ENCODE results near the gene SLC25A11. TPM values are rescaled to one million over a fixed set of nuclear protein-coding genes. Genes with fewer than 3 reads are reported as not detected.
A peak's percentile ranks its signal among the peaks of the same experiment; 100 is the strongest.

Gene SLC25A11
- total RNA-seq, 4 donors from 2014 or later = 28.7 to 58.9 (median 46.8) TPM

- Histone ChIP-seq H3K4me3 (no peak overlapping the region), H3K27me3 (no peaks in the 10 kb centered on the region), H3K27ac (peak overlapping the region in 3 of 4 donors; percentile 14 to 95 (median 63)), H3K4me1 (peaks cover 3 to 56% (median 20%) of the 10 kb centered on the region in 3 donors), H3K9me3 (no peaks in the 10 kb centered on the region), H3K36me3 (peaks cover 0 to 76% of the 10 kb centered on the region in 2 donors)
- TF ChIP-seq POLR2A (IDR thresholded peaks at IDR 0.05) (no peak), EP300 (IDR thresholded peaks at IDR 0.05) (no peak), POLR2AphosphoS5 (IDR thresholded peaks at IDR 0.05) (no peak), CTCF (IDR thresholded peaks at IDR 0.05) (no peak)
- 86 to 90% methylated on average over 1 to 2 of the region's 10 CpGs for WGBS, 2 donors (ENCODE audit: low coverage in 1 of 2)
- ATAC-seq = no peak
These were observed 33.6 kb upstream of the SLC25A11 start for GRCh38 chr17:4973256-4974114.

- 59% methylated on average over 6 of the region's 12 CpGs; no CpG with 5 or more reads in 1 of the 2 donors for WGBS, 2 donors (ENCODE audit: low coverage in 1 of 2)
- no peak for TF ChIP-seq POLR2A (IDR thresholded peaks at IDR 0.05)
- no peak for TF ChIP-seq EP300 (IDR thresholded peaks at IDR 0.05)
- no peak for TF ChIP-seq POLR2AphosphoS5 (IDR thresholded peaks at IDR 0.05)
- TF ChIP-seq CTCF (IDR thresholded peaks at IDR 0.05) = no peak
- H3K9me3 ChIP-seq = no peaks in the 10 kb centered on the region
- H3K27me3 ChIP-seq = no peaks in the 10 kb centered on the region
- H3K36me3 ChIP-seq = peaks cover 0 to 69% of the 10 kb centered on the region in 2 donors
- H3K4me1 ChIP-seq = peaks cover 3 to 63% (median 26%) of the 10 kb centered on the region in 3 donors
- no peak overlapping the region for H3K4me3 ChIP-seq
- H3K27ac ChIP-seq = peak overlapping the region in 2 of 4 donors; percentile 63 to 95
- ATAC-seq = no peak
These were observed 32.9 kb upstream of the SLC25A11 start for GRCh38 chr17:4972752-4973151.

GRCh38 chr17:4972322-4972721, 32.5 kb upstream of the SLC25A11 start:
- peaks cover 0 to 64% of the 10 kb centered on the region in 2 donors for H3K36me3 ChIP-seq
- TF ChIP-seq POLR2A (IDR thresholded peaks at IDR 0.05) (no peak), EP300 (IDR thresholded peaks at IDR 0.05) (no peak), CTCF (IDR thresholded peaks at IDR 0.05) (no peak), POLR2AphosphoS5 (IDR thresholded peaks at IDR 0.05) (no peak)
- H3K4me1 ChIP-seq = peaks cover 3 to 63% (median 26%) of the 10 kb centered on the region in 3 donors
- H3K27me3 ChIP-seq = no peaks in the 10 kb centered on the region
- H3K4me3 ChIP-seq = no peak overlapping the region
- 87 to 100% methylated on average over 3 to 8 of the region's 12 CpGs for WGBS, 2 donors (ENCODE audit: low coverage in 1 of 2)
- no peaks in the 10 kb centered on the region for H3K9me3 ChIP-seq
- ATAC-seq = no peak
- H3K27ac ChIP-seq = peak overlapping the region in 3 of 4 donors; percentile 34 to 95 (median 63)

- Histone ChIP-seq H3K27ac (peak overlapping the region in 3 of 4 donors; percentile 34 to 95 (median 63)), H3K4me3 (no peak overlapping the region), H3K9me3 (no peaks in the 10 kb centered on the region), H3K4me1 (peaks cover 3 to 63% (median 26%) of the 10 kb centered on the region in 3 donors), H3K27me3 (no peaks in the 10 kb centered on the region), H3K36me3 (peaks cover 0 to 59% of the 10 kb centered on the region in 2 donors)
- 90% methylated on average over 2 of the region's 6 CpGs; no CpG with 5 or more reads in 1 of the 2 donors for WGBS, 2 donors (ENCODE audit: low coverage in 1 of 2)
- TF ChIP-seq CTCF (IDR thresholded peaks at IDR 0.05) = no peak
- ATAC-seq = no peak
These were observed 32.0 kb upstream of the SLC25A11 start for GRCh38 chr17:4971826-4972225.

Measured in gastroesophageal sphincter (tissue), 4 donors.